ENCODE data around the gene DAPK1. TPM values are rescaled to one million over a fixed set of nuclear protein-coding genes. Genes with fewer than 3 reads are reported as not detected.
A peak's percentile ranks its signal among the peaks of the same experiment; 100 is the strongest.

Gene DAPK1
- total RNA-seq, 1 donor from 2014 or later, result 29.5 TPM

DNA sequence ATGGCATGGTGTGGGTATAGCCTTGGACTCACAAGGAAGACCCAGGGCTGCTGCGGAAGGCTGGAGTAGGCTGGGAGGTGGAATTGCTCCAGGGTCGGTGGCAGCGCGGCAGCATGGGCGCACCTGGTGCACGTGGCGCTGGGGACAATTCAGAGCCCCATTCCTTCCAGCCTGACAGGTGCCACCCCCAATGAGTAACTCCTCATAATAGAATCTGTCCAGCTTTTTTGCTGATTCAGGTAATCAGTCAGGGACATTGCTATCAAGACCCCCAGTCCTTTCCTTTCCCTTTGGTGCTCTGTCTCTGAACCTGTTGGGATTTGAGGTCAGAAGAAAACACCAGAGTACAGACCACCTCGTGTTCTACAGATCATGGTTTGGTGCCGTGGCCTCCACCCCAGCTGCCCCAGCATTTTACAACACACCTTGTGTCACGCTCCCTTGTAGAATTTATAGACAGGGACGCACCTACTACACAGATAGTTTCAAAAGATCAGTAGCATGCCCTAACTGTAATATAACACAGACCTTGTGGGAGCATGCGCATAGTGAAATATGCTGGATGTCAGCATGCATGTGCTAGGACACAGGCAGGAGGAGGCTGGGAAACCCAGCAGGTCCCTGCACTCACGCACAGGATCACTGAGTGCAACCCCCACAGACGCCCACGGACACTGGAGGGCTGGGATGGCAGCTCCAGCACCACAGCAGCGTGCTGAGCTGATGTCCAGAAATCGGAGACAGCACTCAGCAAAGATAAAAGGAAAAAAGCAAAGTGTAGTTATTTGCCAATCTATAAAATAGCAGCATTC, 180.3 kb downstream of the DAPK1 start:
- H3K27ac Mint-ChIP-seq, result no peak overlapping the region

DNA sequence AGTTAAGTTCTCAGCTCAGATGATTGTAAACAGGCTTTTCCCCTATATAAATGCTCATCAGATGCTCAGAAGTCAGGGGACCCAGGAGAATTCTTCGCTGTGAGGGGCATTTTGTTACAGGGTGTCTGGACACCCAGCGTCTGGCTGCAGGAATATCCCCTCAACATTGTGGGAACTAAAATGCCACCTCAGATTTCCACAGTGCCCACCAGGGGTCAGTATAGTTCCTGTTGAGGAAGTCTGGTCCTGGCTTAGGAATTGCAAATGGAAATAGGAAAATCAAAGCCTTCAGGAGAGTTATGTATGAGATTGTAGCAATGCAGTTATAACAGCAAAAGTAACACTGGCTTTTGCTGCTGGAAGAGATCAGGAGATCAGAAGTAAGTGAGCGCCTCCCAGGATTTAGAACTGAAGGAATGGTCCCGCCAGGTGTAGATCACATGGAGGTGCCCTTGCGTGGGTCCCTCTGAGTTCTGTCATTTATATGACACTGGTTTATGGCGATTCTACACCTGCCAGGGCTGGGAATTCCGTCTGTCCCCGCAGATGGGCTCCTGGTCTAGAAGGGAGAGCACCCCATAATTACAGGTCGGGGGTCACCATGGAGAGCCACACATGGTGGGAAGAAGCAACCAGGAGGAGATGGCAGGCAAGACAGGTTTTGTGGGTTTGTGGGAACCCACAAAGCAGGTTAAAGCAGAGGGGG, 181.1 kb downstream of the DAPK1 start:
- Histone ChIP-seq H3K9me3 (ENCODE audit: low read depth) (no peaks in the 10 kb centered on the region), H3K4me1 (no peaks in the 10 kb centered on the region), H3K9ac (no peak overlapping the region), H3K4me3 (no peak overlapping the region), H3K79me2 (ENCODE audit: low read depth) (no peaks in the 10 kb centered on the region), H3K27ac (no peak overlapping the region), H3K4me2 (no peak overlapping the region), H2AFZ (replicated peaks) (no peak overlapping the region), H4K20me1 (ENCODE audit: low read depth) (no peaks in the 10 kb centered on the region), H3K27me3 (no peaks in the 10 kb centered on the region), H3F3A (ENCODE audit: low read depth) (no peaks in the 10 kb centered on the region), H3K36me3 (no peaks in the 10 kb centered on the region)
- no peak overlapping the region for H3K4me3 Mint-ChIP-seq
- H3K9me3 Mint-ChIP-seq, result no peaks in the 10 kb centered on the region
- TF ChIP-seq, protein P1, sequence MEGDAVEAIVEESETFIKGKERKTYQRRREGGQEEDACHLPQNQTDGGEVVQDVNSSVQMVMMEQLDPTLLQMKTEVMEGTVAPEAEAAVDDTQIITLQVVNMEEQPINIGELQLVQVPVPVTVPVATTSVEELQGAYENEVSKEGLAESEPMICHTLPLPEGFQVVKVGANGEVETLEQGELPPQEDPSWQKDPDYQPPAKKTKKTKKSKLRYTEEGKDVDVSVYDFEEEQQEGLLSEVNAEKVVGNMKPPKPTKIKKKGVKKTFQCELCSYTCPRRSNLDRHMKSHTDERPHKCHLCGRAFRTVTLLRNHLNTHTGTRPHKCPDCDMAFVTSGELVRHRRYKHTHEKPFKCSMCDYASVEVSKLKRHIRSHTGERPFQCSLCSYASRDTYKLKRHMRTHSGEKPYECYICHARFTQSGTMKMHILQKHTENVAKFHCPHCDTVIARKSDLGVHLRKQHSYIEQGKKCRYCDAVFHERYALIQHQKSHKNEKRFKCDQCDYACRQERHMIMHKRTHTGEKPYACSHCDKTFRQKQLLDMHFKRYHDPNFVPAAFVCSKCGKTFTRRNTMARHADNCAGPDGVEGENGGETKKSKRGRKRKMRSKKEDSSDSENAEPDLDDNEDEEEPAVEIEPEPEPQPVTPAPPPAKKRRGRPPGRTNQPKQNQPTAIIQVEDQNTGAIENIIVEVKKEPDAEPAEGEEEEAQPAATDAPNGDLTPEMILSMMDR (IDR thresholded peaks at IDR 0.05), result peak; percentile 87
- TF ChIP-seq EZH2 (IDR thresholded peaks at IDR 0.05), result no peak
- peaks cover 4% of the 10 kb centered on the region for H3K27me3 Mint-ChIP-seq (ENCODE audit: insufficient read depth, low read depth)
- H3K27ac Mint-ChIP-seq, result no peak overlapping the region
- DNase-seq (ENCODE audit: low spot score), result peak; percentile 80
- peaks cover 9% of the 10 kb centered on the region for H3K36me3 Mint-ChIP-seq
- no peaks in the 10 kb centered on the region for H3K4me1 Mint-ChIP-seq

More for the DNA sequence above, 180.3 kb downstream of the DAPK1 start:
- H3K4me3 Mint-ChIP-seq, result no peak overlapping the region
- H3K27me3 Mint-ChIP-seq (ENCODE audit: insufficient read depth, low read depth), result peaks cover 4% of the 10 kb centered on the region
- H3K4me1 ChIP-seq, result no peaks in the 10 kb centered on the region
- no peaks in the 10 kb centered on the region for H3K27me3 ChIP-seq
- no peak overlapping the region for H3K4me3 ChIP-seq
- H4K20me1 ChIP-seq (ENCODE audit: low read depth), result no peaks in the 10 kb centered on the region
- H3K4me1 Mint-ChIP-seq, result no peaks in the 10 kb centered on the region
- no peaks in the 10 kb centered on the region for H3K36me3 ChIP-seq
- H3F3A ChIP-seq (ENCODE audit: low read depth), result no peaks in the 10 kb centered on the region
- H3K9me3 Mint-ChIP-seq, result no peaks in the 10 kb centered on the region
- TF ChIP-seq EZH2 (IDR thresholded peaks at IDR 0.05) (no peak), EZH2phosphoT487 (IDR thresholded peaks at IDR 0.05) (no peak)
- TF ChIP-seq, protein P1 (IDR thresholded peaks at IDR 0.05), result no peak
- no peak for DNase-seq (ENCODE audit: low spot score)
- no peaks in the 10 kb centered on the region for H3K9me3 ChIP-seq (ENCODE audit: low read depth)
- no peaks in the 10 kb centered on the region for H3K79me2 ChIP-seq (ENCODE audit: low read depth)
- H3K9ac ChIP-seq, result no peak overlapping the region
- H3K36me3 Mint-ChIP-seq, result peaks cover 9% of the 10 kb centered on the region
- H3K4me2 ChIP-seq, result no peak overlapping the region
- H3K27ac ChIP-seq, result no peak overlapping the region
- H2AFZ ChIP-seq (replicated peaks), result no peak overlapping the region

DNA sequence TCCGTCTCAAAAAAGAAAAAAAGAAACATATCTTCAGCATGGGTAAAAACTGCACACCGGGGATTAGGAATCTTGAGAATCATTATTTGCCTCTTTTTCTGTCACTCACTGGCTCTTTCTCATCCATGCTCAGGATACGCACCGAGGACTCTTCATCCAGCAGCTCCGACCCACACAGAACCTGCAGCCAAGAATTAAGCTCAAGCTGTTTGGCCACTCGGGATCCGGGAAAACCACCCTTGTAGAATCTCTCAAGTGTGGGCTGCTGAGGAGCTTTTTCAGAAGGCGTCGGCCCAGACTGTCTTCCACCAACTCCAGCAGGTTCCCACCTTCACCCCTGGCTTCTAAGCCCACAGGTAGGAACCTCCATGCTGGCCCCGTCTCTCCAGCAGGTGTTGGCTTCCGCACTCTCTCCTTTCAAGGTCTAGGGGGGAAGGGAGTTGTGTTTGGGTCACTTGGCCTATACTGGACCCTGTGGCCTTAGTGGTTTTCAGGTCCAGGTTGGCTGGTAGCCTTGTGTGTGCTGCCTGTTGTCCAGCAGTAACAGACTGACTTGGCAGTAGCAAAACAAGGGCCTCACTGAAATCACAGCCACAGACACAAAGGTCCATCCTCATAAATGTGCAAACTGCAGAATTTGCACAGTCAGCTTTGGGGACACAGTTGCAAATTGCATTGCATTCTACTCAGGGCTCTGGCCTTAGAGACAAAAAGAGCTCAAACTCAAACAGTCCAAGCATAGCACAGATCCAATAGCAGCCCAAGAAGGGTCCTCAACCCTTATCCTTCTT, 183.8 kb downstream of the DAPK1 start:
- Histone ChIP-seq H4K20me1 (ENCODE audit: low read depth) (no peaks in the 10 kb centered on the region), H3K4me2 (no peak overlapping the region), H3K4me1 (no peaks in the 10 kb centered on the region), H3F3A (ENCODE audit: low read depth) (no peaks in the 10 kb centered on the region), H3K9me3 (ENCODE audit: low read depth) (no peaks in the 10 kb centered on the region), H2AFZ (replicated peaks) (no peak overlapping the region), H3K79me2 (ENCODE audit: low read depth) (no peaks in the 10 kb centered on the region), H3K9ac (no peak overlapping the region), H3K27ac (no peak overlapping the region), H3K4me3 (no peak overlapping the region), H3K36me3 (no peaks in the 10 kb centered on the region), H3K27me3 (no peaks in the 10 kb centered on the region)
- DNase-seq (ENCODE audit: low spot score), result no peak
- TF ChIP-seq, protein P1 (IDR thresholded peaks at IDR 0.05), result no peak
- no peak for TF ChIP-seq EZH2phosphoT487 (IDR thresholded peaks at IDR 0.05)
- no peak for TF ChIP-seq EZH2 (IDR thresholded peaks at IDR 0.05)
- Mint-ChIP-seq H3K27ac (no peak overlapping the region), H3K9me3 (no peaks in the 10 kb centered on the region), H3K27me3 (ENCODE audit: insufficient read depth, low read depth) (peaks cover 6% of the 10 kb centered on the region), H3K36me3 (peaks cover 13% of the 10 kb centered on the region), H3K4me3 (no peak overlapping the region), H3K4me1 (peaks cover 5% of the 10 kb centered on the region)

Measured in neural progenitor cell (in vitro differentiated cells).